ENCODE data around the gene EGR1. TPM values are rescaled to one million over a fixed set of nuclear protein-coding genes. Genes with fewer than 3 reads are reported as not detected.
"Not testable (repeated sequence)": the region's sequence is repeated elsewhere in the genome, so short reads cannot be mapped to it uniquely, and the experiment has no call there.

Gene EGR1
- total RNA-seq, 1 experiment from 2014 or later: 173 TPM

GRCh38 chr5:138472353-138472752, 7.1 kb downstream of the EGR1 start:
- POLR2A ChIA-PET: no interaction called here
- Histone ChIP-seq H3K79me2 (ENCODE audit: insufficient read depth, low read length) (peaks cover 9% of the 10 kb centered on the region; the same call in 1 of the 2 replicates), H3K4me2 (ENCODE audit: low read length) (no peak overlapping the region), H3K4me3 (replicated peaks in 1 of 2; ENCODE audit: low read depth in 1 of 2, low read length in 2 of 2) (no peak overlapping the region), H3K9me2 (ENCODE audit: insufficient read depth) (no peaks in the 10 kb centered on the region), H3K9ac (ENCODE audit: low read length) (no peak overlapping the region), H4K20me1 (ENCODE audit: insufficient read depth) (no peaks in the 10 kb centered on the region), H3K27ac (ENCODE audit: low read depth, low read length) (no peak overlapping the region), H3K4me1 (ENCODE audit: control insufficient read depth in 1 of 2, insufficient read depth in 2 of 2, low read length in 2 of 2) (no peaks in the 10 kb centered on the region), H2AFZ (ENCODE audit: low read depth, low read length, poor library complexity, severe bottlenecking) (no peak overlapping the region), H3K27me3 (ENCODE audit: insufficient read depth, low read length) (no peaks in the 10 kb centered on the region), H3K36me3 (ENCODE audit: control insufficient read depth in 1 of 2, insufficient read depth in 2 of 2, low read length in 2 of 2) (peaks cover 2 to 10% of the 10 kb centered on the region in 2 experiments; a peak in 3 of 4 replicates), H3K9me3 (ENCODE audit: control insufficient read depth in 1 of 2, insufficient read depth in 1 of 2, low read depth in 1 of 2, low read length in 2 of 2) (no peaks in the 10 kb centered on the region)
- intact Hi-C loops (cut with micrococcal nuclease): no loop called here
- DNase-seq (ENCODE audit: low read depth, low spot score) (no peak), ATAC-seq (no peak)
- CTCF ChIA-PET: interaction anchor here (1.2 kb wide), 1 partner anchor 31 kb away, joined by 3 read pairs; no protein-coding TSS in a partner anchor
- TF ChIP-seq CBX3 (IDR thresholded peaks at IDR 0.05; ENCODE audit: low read depth): no peak
- no peak for TF ChIP-seq SIN3A (IDR thresholded peaks at IDR 0.05; ENCODE audit: low read depth)
- no peak for TF ChIP-seq ATF3 (IDR thresholded peaks at IDR 0.05)
- no peak for TF ChIP-seq EZH2phosphoT487 (IDR thresholded peaks at IDR 0.05; ENCODE audit: borderline replicate concordance)
- no peak for TF ChIP-seq SRF (IDR thresholded peaks at IDR 0.05; ENCODE audit: low read depth)
- no peak for TF ChIP-seq CEBPB (IDR thresholded peaks at IDR 0.05; ENCODE audit: low read depth)
- no peak for TF ChIP-seq POLR2AphosphoS5 (IDR thresholded peaks at IDR 0.05; ENCODE audit: low read depth, low read length)
- no peak for TF ChIP-seq TCF7L2 (IDR thresholded peaks at IDR 0.05; ENCODE audit: borderline replicate concordance, extremely low read depth, insufficient read depth, insufficient read length)
- TF ChIP-seq YY1 (IDR thresholded peaks at IDR 0.05; ENCODE audit: extremely low read depth, insufficient replicate concordance, low read depth, low read length): no peak
- TF ChIP-seq ZNF274 (IDR thresholded peaks at IDR 0.05; ENCODE audit: low read depth, low read length): no peak
- RAD21 ChIA-PET (ENCODE audit: low non-redundant PET in 1 of 2, low total read pairs in 2 of 2, uncharacterized antibody in 2 of 2, unreplicated experiment in 2 of 2): no interaction called here
- no TSS peak for BruUV-seq (replicated peaks)

GRCh38 chr5:138473151-138473550, 7.9 kb downstream of the EGR1 start:
- H3K9ac ChIP-seq (ENCODE audit: low read length); intact Hi-C loops (cut with micrococcal nuclease); ATAC-seq; H2AFZ ChIP-seq (ENCODE audit: low read depth, low read length, poor library complexity, severe bottlenecking); H3K36me3 ChIP-seq (ENCODE audit: control insufficient read depth in 1 of 2, insufficient read depth in 2 of 2, low read length in 2 of 2); H3K79me2 ChIP-seq (ENCODE audit: insufficient read depth, low read length); H3K27ac ChIP-seq (ENCODE audit: low read depth, low read length); H3K4me2 ChIP-seq (ENCODE audit: low read length); POLR2A ChIA-PET; H3K9me3 ChIP-seq (ENCODE audit: control insufficient read depth in 1 of 2, insufficient read depth in 1 of 2, low read depth in 1 of 2, low read length in 2 of 2); H3K27me3 ChIP-seq (ENCODE audit: insufficient read depth, low read length); H3K9me2 ChIP-seq (ENCODE audit: insufficient read depth); DNase-seq (ENCODE audit: low read depth, low spot score); H4K20me1 ChIP-seq (ENCODE audit: insufficient read depth); H3K4me1 ChIP-seq (ENCODE audit: control insufficient read depth in 1 of 2, insufficient read depth in 2 of 2, low read length in 2 of 2); RAD21 ChIA-PET (ENCODE audit: low non-redundant PET in 1 of 2, low total read pairs in 2 of 2, uncharacterized antibody in 2 of 2, unreplicated experiment in 2 of 2); H3K4me3 ChIP-seq (replicated peaks in 1 of 2; ENCODE audit: low read depth in 1 of 2, low read length in 2 of 2); BruUV-seq (replicated peaks): not testable (repeated sequence)
- CTCF ChIA-PET: interaction anchor here (1.2 kb wide), 1 partner anchor 30 kb away, joined by 3 read pairs; no protein-coding TSS in a partner anchor
